NCI-H1930 (cell line): ENCODE measurements around the gene APPBP2.
A peak's percentile ranks its signal among the peaks of the same experiment; 100 is the strongest.
"Not testable (repeated sequence)": the region's sequence is repeated elsewhere in the genome, so short reads cannot be mapped to it uniquely, and the experiment has no call there.

Source experiments
- DNase-seq, 2 experiments: peaks; one replicate each; lab custom pipeline; 2025; lab: John Stamatoyannopoulos, UW

Gene APPBP2

DNA sequence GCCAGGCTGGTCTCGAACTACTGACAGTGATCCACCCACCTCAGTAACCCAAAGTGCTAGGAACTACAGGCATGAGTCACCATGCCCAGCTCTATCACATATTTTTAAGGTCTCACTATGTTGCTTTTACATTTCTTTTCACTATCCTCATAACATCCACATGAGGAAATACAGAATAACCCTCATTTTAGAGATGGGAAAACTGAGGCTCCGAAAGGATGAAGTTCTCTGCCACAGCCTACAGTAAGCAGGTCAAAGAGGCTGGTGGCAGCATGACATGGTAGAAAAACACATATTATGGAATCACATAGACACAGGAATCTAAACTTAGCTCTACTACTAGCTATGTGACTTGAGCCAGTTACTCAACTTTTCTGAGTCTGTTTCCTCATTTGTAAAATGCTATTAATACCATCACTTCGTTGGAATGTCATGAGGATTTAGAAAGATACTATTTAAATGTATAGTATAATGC is 32.2 kb downstream of the APPBP2 start:
- DNase-seq: no peak

DNA sequence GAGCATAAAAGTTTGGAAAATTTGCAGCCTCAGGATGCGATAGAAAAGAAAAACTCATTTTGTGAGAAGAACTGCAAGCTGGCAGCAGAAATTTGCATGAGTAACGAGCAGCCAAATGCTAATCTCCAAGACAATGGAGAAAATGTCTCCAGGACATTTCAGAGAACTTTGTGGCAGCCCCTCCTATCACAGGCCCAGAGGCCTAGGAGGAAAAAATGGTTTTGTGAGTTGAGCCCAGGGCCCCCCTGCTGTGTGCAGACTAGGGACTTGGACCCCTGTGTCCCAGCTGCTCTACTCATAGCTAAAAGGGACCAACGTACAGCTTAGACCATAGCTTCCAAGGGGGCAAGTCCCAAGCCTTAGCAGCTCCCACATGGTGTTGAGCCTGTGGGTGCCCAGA is 34.3 kb downstream of the APPBP2 start:
- no peak for DNase-seq

DNA sequence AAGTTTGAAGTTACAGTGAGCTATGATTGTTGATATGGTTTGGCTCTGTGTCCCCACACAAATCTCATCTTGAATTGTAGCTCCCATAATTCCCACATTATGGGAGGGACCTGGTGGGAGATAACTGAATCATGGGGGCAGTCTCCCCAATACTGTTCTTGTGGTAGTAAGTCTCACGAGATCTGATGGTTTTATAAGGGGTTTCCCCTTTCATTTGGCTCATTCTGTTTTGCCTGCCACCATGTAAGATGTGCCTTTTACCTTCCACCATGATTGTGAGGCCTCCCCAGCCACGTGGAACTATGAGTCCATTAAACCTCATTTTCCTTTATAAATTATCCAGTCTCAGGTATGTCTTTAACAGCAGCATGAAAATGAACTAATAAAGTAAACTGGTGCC is 35.4 kb downstream of the APPBP2 start:
- not testable (repeated sequence) for DNase-seq

DNA sequence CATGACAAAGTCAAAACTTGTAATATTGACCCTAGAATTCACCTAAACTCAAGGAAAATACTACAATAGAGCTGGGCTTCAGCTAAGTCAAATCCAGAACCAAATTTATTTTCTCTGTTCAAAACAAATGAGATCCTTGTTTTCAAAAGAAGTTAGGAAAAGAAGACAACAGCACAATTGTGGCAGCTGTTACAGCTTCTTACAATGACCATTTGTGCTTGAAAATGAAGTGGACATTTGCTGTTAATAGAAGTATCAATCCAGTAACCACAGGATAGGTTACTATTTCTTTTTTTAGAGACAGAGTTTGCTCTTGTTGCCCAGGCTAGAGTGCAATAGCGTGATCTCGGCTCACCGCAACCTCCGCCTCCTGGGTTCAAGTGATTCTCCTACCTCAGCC is 44.4 kb downstream of the APPBP2 start:
- DNase-seq: no peak

DNA sequence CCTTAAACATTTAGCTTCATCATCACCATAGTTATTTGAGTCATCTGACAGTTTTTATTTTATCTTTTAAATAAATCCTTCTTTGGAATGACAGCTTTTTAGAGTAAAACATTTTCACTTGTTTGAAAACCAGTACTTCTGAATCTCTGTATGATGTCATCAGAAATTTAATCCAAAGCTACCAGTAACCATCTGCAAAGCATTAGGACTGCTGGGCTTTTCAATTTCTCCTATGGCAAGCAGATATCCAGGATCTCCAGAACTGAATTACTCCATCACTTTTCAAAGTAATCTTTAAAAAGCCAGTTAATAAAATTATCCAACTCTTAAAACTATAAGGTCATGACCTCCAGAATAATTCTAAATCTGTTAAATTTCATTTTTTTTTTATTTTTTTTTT is 52.3 kb downstream of the APPBP2 start:
- no peak for DNase-seq

DNA sequence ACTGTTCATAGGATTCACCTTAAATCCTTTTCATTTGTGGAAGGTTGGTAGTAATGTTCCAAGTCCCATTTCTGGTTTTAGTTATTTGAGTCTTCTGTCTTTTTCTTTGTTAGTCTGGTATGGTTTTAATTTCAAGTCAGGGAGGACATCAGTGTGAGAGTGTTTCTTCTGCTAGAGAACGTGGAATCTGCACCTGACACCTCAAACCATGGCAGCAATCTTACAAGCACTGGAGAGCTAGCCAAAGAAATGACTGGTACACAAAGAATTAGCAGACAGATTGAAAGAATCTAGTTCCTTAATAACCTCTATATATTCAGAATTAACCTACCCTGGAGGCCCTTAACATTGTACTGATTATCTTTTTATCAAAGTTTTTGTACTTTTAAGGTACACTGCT is 53.6 kb downstream of the APPBP2 start:
- DNase-seq: no peak

DNA sequence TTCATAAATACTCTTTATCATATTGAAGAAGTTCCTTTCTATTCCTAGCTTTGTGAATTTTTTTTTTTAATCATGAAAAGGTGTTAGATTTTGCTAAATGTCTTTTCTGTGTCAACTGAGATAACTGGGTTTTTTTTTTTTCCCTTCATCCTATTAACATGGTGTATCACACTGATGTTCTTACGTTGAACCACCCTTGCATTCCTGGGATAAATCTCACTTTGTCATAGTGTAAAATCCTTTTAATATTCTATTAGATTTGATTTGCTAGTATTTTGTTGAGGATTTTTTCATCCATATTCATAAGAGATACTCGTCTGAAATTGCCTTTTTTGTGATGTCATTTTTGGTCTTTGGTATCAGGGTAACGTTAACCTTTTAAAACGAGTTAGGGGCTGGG is 54.6 kb downstream of the APPBP2 start:
- no peak for DNase-seq

DNA sequence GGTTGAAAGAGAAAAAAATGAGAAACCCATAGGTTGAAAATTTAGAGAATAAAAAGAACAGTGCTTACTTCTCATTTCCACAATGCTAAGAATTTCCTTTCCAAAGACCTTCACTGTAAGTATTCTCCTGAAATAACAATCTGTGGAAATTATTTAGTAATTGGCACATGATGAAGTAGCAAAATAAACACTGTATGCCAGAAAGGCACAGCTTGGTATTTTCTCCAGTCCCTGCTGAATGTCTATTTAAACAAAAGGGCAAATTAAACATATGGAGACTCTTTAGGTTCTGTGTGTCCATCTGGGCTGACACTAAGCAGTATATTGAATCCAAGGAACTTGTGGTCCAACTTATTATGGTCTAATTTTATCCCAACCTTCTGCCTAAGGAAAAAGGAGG is 57.7 kb downstream of the APPBP2 start:
- DNase-seq: no peak

DNA sequence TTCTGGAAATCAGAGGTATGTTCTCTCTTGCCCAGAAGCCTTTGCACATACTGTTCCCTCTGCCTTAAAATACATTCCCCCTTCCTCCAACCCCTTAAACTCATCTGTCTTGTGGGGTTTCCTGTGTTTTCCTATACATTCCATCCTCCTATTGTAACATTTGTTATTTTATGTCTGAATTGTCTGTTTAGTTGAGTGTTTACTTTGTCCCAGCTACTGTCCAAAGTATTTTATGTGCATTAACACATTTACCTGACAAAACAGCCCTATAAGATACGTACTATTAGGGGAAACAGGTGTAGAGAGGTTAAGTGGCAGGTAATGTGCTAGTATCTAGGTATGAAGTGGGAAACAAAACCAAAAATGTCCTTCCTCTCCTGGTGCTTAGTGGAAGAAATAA is 61.7 kb downstream of the APPBP2 start:
- no peak for DNase-seq

DNA sequence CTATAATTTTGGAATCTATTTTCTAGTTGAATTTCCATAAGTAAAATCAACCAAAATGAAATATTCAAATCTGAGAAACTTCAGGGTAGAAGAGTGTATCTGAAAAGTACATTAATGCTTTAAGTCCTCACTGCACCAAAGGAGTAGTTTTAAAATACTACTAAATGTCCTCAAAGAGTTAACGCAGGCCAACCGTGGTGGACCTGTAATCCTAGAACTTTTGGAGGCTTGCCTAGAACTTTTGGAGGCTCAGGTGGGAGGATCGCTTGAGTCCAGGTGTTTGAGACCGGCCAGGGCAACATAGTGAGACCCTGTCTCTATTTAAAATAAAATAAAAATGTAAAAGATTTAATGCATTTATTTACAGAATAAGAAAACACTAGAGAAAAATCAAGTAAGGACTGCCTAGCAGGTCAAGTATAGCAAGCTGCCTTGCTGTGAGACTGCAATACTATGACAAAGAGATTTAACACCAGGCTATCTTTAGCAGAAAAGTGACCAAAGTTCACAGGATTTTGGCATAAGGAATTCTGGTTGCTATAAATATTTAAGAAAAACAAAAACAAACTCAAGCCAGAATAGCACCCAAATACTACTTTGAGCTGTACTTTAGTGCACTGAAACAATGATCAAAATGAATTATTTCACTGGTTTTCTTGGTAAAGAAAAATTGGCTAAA is 62.7 kb downstream of the APPBP2 start:
- DNase-seq: no peak

DNA sequence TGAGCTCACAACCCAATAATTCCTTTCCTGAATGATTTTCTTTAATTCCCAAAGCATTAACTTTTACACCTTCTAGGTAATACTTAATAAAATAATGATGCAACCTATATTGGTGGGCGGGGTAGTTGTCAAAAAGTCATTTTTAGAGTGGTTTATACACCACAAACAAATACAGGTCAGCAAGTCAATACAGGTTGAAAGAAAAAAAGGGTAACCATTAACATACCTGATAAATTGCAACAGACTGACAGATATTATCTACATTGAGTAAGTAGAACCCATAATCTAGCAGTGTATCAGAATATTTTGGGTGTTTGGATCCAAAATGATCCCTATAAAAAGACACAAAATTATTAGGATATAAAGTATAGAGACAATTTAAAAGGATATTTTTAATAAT is 64.5 kb downstream of the APPBP2 start:
- no peak for DNase-seq

DNA sequence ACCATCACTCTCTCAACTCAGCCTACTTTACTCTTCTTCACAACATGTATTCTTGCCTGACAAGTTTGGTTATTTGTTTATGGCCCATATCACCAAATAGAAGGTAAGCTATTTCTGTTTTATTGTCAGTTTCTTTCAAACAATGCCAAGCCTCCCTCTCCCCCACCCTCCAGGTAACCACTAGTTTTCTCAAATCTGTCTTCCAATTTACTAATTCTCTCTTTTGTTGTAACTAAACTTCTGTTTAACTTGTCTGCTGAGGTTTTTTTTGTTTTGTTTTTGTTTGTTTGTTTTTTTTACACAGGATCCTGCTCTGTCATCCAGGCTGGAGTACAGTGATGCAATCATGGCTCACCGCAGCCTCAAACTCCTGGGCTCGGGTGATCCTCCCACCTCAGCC is 68.9 kb downstream of the APPBP2 start:
- no peak for DNase-seq

DNA sequence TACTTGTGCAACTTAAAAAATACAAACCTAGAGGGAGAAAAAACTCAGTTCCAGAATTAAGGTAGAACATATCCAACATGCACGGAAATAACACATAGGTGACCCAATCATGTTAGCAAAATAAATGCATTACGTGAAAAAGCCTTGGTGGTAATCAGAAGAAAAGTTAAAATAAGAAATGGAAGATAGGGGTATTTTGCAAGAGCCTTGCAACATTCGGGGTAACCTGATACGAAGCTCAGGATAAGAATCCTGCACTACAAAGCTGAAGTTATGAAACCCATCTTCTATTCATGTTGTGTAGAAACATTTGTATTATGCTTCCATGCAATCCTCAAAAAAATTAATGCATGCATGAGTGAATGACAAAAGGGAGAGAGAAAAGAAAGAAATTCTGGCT is 70.7 kb downstream of the APPBP2 start:
- DNase-seq: no peak

DNA sequence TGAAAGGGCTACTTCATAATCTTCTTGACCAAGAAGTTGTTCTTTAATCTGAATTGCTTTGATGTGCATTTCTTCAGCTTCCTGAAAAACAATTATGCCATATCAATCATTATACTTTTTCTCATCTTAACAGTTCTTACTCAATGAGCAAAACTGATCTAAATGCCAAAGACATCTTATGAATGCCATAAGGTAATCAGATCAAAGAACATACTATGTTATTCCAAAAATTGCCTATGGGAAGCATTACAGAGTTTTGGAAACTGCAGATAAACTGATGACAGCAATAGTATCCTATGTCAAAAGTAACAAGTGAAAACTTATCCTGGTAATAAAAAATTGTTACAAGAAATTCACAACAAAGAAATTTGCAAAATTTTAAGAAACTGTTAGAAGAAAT is 74.1 kb downstream of the APPBP2 start:
- DNase-seq: no peak

DNA sequence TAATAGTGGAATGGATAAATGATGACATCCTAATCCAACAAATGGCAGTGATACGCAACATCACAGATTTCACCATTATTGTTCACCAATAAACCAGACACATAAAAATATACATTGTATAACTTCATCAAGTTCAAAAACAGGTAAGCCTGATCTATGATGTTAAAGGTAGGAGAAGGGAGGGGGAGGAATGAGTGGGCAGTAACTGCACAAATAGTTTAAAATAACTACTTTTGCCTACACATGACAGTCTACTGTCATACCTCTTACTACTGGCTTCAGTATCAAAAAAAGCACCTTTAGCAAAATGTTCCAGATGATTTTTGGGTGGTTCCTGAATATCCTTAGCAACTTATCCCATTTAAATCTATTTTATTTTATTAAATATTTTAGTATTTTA is 75.0 kb downstream of the APPBP2 start:
- DNase-seq: no peak

DNA sequence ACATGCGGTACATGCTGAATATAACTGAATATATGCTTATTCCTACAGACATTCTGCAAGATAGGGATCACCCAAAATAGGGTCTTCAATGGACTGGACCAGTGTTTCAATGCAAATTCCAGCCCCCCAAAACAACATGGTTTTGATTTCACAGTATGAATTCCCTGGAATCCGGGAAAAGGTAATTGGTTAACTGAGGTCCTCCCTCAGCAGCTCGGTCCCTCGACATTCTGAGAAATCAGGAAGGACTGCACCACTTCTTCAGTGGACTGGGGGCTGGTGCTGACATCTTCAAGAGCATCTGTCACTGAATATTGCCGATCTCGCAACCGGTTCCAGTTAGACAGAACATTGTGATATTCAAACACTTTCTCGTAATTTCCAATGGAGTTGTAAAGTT is 78.7 kb downstream of the APPBP2 start:
- DNase-seq: no peak

DNA sequence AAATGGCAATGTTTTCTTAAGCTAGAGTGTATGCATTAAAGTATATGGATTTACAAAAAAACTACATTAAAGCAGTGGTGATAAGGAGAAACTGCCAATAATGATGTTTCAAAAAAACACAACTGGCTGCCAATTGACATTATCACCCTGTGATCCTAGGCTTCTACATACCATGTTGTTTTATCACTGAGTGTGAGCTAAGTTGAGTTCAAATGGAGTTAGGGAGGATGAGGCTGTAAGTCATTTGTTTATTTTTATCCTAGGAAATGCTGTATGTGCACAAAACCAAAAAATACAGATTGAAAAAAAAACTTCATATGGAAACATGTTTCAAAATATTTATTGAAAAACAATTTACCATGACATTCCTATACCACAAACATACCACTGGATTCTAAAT is 80.9 kb downstream of the APPBP2 start:
- DNase-seq: no peak

DNA sequence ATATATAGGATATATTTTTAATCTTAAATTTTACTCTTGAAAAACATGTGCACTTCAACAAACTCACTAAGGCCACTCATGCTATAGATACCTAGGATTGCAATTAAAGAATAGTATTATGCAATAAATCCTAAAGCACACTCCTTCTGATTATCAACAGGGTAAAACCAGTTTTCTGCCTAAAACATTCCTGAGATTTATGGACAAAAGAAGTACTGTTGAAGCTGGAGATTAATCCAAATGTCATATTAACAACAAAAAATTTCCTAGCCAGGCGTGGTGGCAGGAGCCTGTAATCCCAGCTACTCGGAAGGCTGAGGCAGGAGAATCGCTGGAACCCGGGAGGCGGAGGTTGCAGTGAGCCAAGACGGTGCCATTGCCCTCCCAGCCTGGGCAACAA is 82.3 kb downstream of the APPBP2 start:
- DNase-seq: no peak

DNA sequence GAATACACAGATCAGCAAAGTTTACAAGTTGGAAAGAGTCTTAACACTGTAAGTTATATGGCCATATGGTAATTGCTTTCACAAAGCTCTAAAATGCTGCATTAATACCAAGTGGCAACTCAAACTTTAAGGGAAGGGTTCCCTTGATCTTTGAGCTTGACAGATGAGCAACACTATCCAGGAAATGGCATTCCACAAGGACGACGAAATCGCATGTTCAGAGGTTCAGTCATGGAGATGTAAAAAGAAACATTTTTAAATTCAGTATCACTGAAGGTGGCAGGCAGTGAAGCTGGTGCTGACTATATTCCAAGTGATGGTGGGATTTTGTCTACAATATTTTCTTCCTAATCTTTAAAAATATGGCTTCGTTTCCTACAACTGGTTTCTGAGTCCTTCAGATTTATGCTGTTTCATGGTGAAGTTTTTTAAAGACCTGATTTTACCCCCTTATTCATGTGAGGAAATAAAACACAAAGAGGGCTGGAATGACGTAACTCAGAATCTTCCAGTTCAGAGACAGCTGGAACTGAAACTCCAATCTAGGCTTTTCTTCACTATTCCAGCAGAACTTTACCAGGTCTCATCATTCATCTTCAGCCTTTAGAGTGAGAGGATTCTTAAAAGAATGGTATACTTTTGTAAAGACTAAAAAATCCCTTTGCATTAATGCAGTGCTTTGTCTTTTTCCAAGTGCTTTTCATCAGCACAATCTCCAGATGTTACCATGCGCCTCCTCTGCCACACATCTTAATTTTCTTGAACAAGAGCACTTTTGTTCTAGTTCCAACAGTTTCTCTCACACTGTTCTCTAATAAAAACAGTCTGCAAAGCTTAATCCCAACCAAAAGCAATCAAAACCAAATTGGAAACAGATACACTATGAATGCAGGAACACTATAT is 83.5 kb downstream of the APPBP2 start:
- no peak for DNase-seq

DNA sequence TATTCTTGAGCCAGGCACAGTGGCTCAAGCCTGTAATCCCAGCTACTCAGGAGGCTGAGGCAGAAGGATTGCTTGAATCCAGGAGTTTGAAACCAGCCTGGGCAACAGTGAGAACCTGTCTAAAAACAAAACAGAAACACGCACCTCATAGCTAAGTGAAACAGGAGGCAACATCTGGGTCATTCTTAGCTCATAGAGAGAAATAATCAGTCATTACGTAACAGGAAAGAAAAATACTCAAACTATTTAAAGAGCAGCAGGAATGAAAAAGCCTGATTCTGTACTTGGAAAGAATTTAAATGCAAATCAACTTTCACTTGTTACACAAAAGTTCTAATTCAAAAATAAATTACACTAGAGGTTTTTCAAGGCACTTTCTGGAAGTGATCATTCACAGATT is 86.5 kb downstream of the APPBP2 start:
- no peak for DNase-seq

DNA sequence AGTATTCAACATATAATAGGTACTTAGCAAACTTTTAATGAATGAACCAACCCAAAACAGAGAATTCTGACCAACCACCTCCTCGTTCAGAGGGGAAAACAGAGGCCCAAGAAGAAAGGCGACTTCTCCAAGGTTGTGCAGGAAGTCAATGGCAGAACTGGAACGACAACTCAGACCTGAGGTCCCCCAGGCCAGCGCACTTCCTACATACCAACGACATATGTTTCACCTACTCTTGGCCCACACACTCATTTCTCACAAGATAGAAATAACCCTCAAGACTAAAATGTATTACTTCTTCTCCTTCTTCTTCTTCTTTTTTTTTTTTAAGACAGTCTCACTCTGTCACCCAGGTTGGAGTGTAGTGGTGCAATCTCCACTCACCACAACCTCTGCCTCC is 89.4 kb downstream of the APPBP2 start:
- no peak for DNase-seq

DNA sequence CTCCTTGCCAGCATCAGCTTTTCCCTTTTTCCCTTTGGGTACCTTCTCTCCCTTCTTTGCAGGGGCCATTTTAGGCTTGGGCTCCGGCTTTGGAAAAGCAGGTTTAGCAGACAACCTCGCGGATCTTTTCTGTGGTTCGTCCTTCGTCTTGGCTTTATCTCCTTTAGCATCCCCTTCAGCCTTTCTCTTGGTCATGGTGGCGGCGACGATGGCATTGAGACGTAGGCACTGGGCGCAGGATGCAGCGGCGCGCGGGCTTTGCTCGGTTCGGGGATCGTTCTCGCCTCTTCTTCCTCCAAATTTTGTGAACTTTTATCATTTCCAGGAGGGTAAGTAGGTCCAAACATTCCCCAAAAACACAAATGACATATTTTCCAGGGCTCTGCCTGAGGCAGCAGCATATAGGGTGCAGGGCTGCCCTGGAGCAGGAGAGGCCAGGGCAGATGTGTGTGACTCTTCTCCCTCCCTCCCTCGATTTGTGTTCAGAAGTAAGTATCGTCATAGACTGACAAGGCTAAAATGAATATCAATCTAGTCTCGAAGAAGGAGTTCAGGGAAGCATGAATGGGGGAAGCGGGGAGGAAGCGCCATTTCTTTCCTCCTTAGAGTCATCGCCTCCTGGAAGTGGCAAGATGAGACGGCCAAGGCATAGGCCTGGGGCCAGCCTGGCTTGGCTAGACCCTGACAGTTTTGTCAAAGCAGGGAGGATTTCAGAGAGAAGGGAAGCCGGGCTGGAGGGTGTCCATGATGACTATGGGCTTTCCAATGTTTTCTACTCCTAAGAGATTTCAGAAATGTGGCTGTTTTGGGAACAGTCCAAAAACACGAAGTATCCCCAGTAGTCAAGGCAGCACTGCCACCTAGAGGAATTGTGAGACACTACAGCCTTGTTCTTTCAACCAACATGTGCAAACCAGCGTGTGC is 90.5 kb downstream of the APPBP2 start:
- DNase-seq: peak; percentile 10 to 70
